ENCODE measurements around the gene VAMP3.
"Not testable (repeated sequence)": the region's sequence is repeated elsewhere in the genome, so short reads cannot be mapped to it uniquely, and the experiment has no call there.

Gene VAMP3

GRCh38 chr1:7781923-7782495 is 10.9 kb downstream of the VAMP3 start:
- no peaks in the 10 kb centered on the region for H3K27me3 Mint-ChIP-seq
- peaks cover 26% of the 10 kb centered on the region for H3K4me1 Mint-ChIP-seq (ENCODE audit: low read depth)
- H3K36me3 Mint-ChIP-seq (ENCODE audit: low read depth) = peaks cover 26% of the 10 kb centered on the region
- H3K9me3 Mint-ChIP-seq = no peaks in the 10 kb centered on the region
- H3K4me3 Mint-ChIP-seq = peak overlapping the region; percentile 78
- H3K27ac Mint-ChIP-seq = no peak overlapping the region

GRCh38 chr1:7783178-7783711 is 12.1 kb downstream of the VAMP3 start:
- H3K36me3 Mint-ChIP-seq (ENCODE audit: low read depth) = peaks cover 15% of the 10 kb centered on the region

GRCh38 chr1:7783826-7784491 is 12.9 kb downstream of the VAMP3 start, which contains the start of gene PER3:
Gene PER3 (plus strand): TSS chr1:7784291. CDS start chr1:7784878, 587 bp downstream.
- H3K4me1 Mint-ChIP-seq (ENCODE audit: low read depth) = peaks cover 26% of the 10 kb centered on the region
- peaks cover 11% of the 10 kb centered on the region for H3K36me3 Mint-ChIP-seq (ENCODE audit: low read depth)
- H3K4me3 Mint-ChIP-seq = peak within 1 kb of the TSS; percentile 78
- no peaks in the 10 kb centered on the region for H3K27me3 Mint-ChIP-seq
- no peaks in the 10 kb centered on the region for H3K9me3 Mint-ChIP-seq
- no peak within 1 kb of the TSS for H3K27ac Mint-ChIP-seq

More at GRCh38 chr1:7783178-7783711, 12.1 kb downstream of the VAMP3 start:
- Mint-ChIP-seq H3K9me3 (no peaks in the 10 kb centered on the region), H3K27ac (no peak overlapping the region), H3K27me3 (no peaks in the 10 kb centered on the region), H3K4me3 (peak overlapping the region; percentile 78), H3K4me1 (ENCODE audit: low read depth) (peaks cover 26% of the 10 kb centered on the region)

GRCh38 chr1:7784492-7785071 is 13.5 kb downstream of the VAMP3 start:
- H3K9me3 Mint-ChIP-seq = no peaks in the 10 kb centered on the region
- no peaks in the 10 kb centered on the region for H3K27me3 Mint-ChIP-seq
- peak overlapping the region; percentile 44 for H3K4me3 Mint-ChIP-seq
- no peak overlapping the region for H3K27ac Mint-ChIP-seq
- peaks cover 16% of the 10 kb centered on the region for H3K36me3 Mint-ChIP-seq (ENCODE audit: low read depth)
- H3K4me1 Mint-ChIP-seq (ENCODE audit: low read depth) = peaks cover 26% of the 10 kb centered on the region

GRCh38 chr1:7785108-7785507 is 14.0 kb downstream of the VAMP3 start:
- H3K9me3 Mint-ChIP-seq = peaks cover 4% of the 10 kb centered on the region
- H3K4me3 Mint-ChIP-seq = peak overlapping the region; percentile 44
- peaks cover 21% of the 10 kb centered on the region for H3K36me3 Mint-ChIP-seq (ENCODE audit: low read depth)
- H3K27me3 Mint-ChIP-seq = no peaks in the 10 kb centered on the region
- H3K27ac Mint-ChIP-seq = no peak overlapping the region
- H3K4me1 Mint-ChIP-seq (ENCODE audit: low read depth) = peaks cover 26% of the 10 kb centered on the region

- Mint-ChIP-seq H3K4me1 (ENCODE audit: low read depth) (peaks cover 19% of the 10 kb centered on the region), H3K27ac (no peak overlapping the region), H3K9me3 (peaks cover 13% of the 10 kb centered on the region), H3K36me3 (ENCODE audit: low read depth) (peaks cover 32% of the 10 kb centered on the region), H3K4me3 (no peak overlapping the region), H3K27me3 (no peaks in the 10 kb centered on the region)
These were observed 15.7 kb downstream of the VAMP3 start for GRCh38 chr1:7786795-7787194.

- Mint-ChIP-seq H3K36me3 (ENCODE audit: low read depth) (peaks cover 45% of the 10 kb centered on the region), H3K9me3 (peaks cover 14% of the 10 kb centered on the region), H3K4me3 (no peak overlapping the region), H3K27me3 (no peaks in the 10 kb centered on the region), H3K27ac (no peak overlapping the region), H3K4me1 (ENCODE audit: low read depth) (peaks cover 4% of the 10 kb centered on the region)
These were observed 18.7 kb downstream of the VAMP3 start for GRCh38 chr1:7789828-7790227.

- H3K4me1 Mint-ChIP-seq (ENCODE audit: low read depth); H3K27ac Mint-ChIP-seq; H3K4me3 Mint-ChIP-seq; H3K27me3 Mint-ChIP-seq: not testable (repeated sequence)
- H3K9me3 Mint-ChIP-seq = peaks cover 14% of the 10 kb centered on the region
- H3K36me3 Mint-ChIP-seq (ENCODE audit: low read depth) = peaks cover 38% of the 10 kb centered on the region
These were observed 19.9 kb downstream of the VAMP3 start for GRCh38 chr1:7791027-7791426.

GRCh38 chr1:7795406-7795805 is 24.3 kb downstream of the VAMP3 start:
- H3K9me3 Mint-ChIP-seq = peaks cover 7% of the 10 kb centered on the region
- H3K36me3 Mint-ChIP-seq (ENCODE audit: low read depth) = peaks cover 28% of the 10 kb centered on the region
- H3K4me3 Mint-ChIP-seq = no peak overlapping the region
- no peak overlapping the region for H3K27ac Mint-ChIP-seq
- H3K4me1 Mint-ChIP-seq (ENCODE audit: low read depth) = no peaks in the 10 kb centered on the region
- no peaks in the 10 kb centered on the region for H3K27me3 Mint-ChIP-seq

GRCh38 chr1:7805460-7805859 is 34.4 kb downstream of the VAMP3 start:
- H3K4me3 Mint-ChIP-seq = no peak overlapping the region
- H3K27ac Mint-ChIP-seq = no peak overlapping the region
- no peaks in the 10 kb centered on the region for H3K4me1 Mint-ChIP-seq (ENCODE audit: low read depth)
- peaks cover 11% of the 10 kb centered on the region for H3K36me3 Mint-ChIP-seq (ENCODE audit: low read depth)
- H3K27me3 Mint-ChIP-seq = no peaks in the 10 kb centered on the region
- no peaks in the 10 kb centered on the region for H3K9me3 Mint-ChIP-seq

GRCh38 chr1:7808253-7808844 is 37.3 kb downstream of the VAMP3 start:
- H3K4me1 Mint-ChIP-seq (ENCODE audit: low read depth) = no peaks in the 10 kb centered on the region
- no peaks in the 10 kb centered on the region for H3K27me3 Mint-ChIP-seq
- H3K36me3 Mint-ChIP-seq (ENCODE audit: low read depth) = peaks cover 32% of the 10 kb centered on the region
- H3K27ac Mint-ChIP-seq = no peak overlapping the region
- peaks cover 6% of the 10 kb centered on the region for H3K9me3 Mint-ChIP-seq
- H3K4me3 Mint-ChIP-seq = no peak overlapping the region

GRCh38 chr1:7809742-7810141 is 38.6 kb downstream of the VAMP3 start:
- Mint-ChIP-seq H3K9me3 (peaks cover 15% of the 10 kb centered on the region), H3K4me3 (no peak overlapping the region), H3K27ac (no peak overlapping the region), H3K27me3 (no peaks in the 10 kb centered on the region), H3K4me1 (ENCODE audit: low read depth) (no peaks in the 10 kb centered on the region), H3K36me3 (ENCODE audit: low read depth) (peaks cover 38% of the 10 kb centered on the region)

- H3K9me3 Mint-ChIP-seq = peaks cover 15% of the 10 kb centered on the region
These were observed 39.3 kb downstream of the VAMP3 start for GRCh38 chr1:7810395-7810794.

GRCh38 chr1:7811476-7811875 is 40.4 kb downstream of the VAMP3 start:
- no peaks in the 10 kb centered on the region for H3K4me1 Mint-ChIP-seq (ENCODE audit: low read depth)
- H3K27me3 Mint-ChIP-seq = no peaks in the 10 kb centered on the region
- peaks cover 15% of the 10 kb centered on the region for H3K9me3 Mint-ChIP-seq
- H3K36me3 Mint-ChIP-seq (ENCODE audit: low read depth) = peaks cover 37% of the 10 kb centered on the region
- H3K27ac Mint-ChIP-seq = peak overlapping the region; percentile 40
- H3K4me3 Mint-ChIP-seq = no peak overlapping the region

More at GRCh38 chr1:7810395-7810794, 39.3 kb downstream of the VAMP3 start:
- Mint-ChIP-seq H3K36me3 (ENCODE audit: low read depth) (peaks cover 36% of the 10 kb centered on the region), H3K27me3 (no peaks in the 10 kb centered on the region), H3K27ac (no peak overlapping the region), H3K4me1 (ENCODE audit: low read depth) (no peaks in the 10 kb centered on the region), H3K4me3 (no peak overlapping the region)

All from stimulated activated naive CD8-positive, alpha-beta T cell treated with anti-CD3 and anti-CD28 coated beads, Interleukin-15, Interleukin-2, amounts not matched to agents 100 ng/mL and 50 ng/mL, for 24 hours (primary cell).